ENCODE results near the gene HSPB2.

DNA sequence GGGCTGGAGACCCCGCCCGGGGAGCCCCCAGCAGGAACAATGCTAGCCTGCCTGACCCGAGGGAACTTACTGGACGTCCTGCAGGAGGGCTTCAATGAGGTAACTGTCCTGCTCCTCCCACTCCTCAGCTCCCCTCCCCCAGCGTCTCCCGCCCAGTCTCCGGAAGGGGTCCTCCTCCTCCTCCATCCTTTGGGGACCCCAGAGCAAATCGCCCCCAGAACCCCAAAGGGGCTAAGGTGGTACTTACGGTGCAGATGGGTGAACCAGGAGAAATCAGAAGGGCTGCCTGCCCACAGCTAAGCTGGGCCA, 24.9 kb downstream of the HSPB2 start:
- TF ChIP-seq, protein P1, sequence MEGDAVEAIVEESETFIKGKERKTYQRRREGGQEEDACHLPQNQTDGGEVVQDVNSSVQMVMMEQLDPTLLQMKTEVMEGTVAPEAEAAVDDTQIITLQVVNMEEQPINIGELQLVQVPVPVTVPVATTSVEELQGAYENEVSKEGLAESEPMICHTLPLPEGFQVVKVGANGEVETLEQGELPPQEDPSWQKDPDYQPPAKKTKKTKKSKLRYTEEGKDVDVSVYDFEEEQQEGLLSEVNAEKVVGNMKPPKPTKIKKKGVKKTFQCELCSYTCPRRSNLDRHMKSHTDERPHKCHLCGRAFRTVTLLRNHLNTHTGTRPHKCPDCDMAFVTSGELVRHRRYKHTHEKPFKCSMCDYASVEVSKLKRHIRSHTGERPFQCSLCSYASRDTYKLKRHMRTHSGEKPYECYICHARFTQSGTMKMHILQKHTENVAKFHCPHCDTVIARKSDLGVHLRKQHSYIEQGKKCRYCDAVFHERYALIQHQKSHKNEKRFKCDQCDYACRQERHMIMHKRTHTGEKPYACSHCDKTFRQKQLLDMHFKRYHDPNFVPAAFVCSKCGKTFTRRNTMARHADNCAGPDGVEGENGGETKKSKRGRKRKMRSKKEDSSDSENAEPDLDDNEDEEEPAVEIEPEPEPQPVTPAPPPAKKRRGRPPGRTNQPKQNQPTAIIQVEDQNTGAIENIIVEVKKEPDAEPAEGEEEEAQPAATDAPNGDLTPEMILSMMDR (IDR thresholded peaks at IDR 0.05 in 2 of 3, conservative IDR thresholded peaks at IDR 0.05 in 1 of 3; ENCODE audit: borderline replicate concordance in 1 of 3, insufficient read depth in 1 of 3, low read depth in 2 of 3, low read length in 2 of 3): no peak
- TF ChIP-seq POLR2A (IDR thresholded peaks at IDR 0.05; ENCODE audit: borderline replicate concordance, extremely low read depth, insufficient read depth, insufficient read length): no peak
- TF ChIP-seq ZFX (IDR thresholded peaks at IDR 0.05): no peak
